HL-60/S4 (cell line): ENCODE data around the gene BANF2.
"Not testable (repeated sequence)": the region's sequence is repeated elsewhere in the genome, so short reads cannot be mapped to it uniquely, and the experiment has no call there.

Experiments used
- in situ Hi-C: fragments of 300-500 bp; cut with MboI; formaldehyde crosslinking; loops from 2 replicates; pipeline ENCODE4 v1.14.3; 2022; ENCODE audit warnings: low sequenced_read_pairs

BANF2 gene

DNA sequence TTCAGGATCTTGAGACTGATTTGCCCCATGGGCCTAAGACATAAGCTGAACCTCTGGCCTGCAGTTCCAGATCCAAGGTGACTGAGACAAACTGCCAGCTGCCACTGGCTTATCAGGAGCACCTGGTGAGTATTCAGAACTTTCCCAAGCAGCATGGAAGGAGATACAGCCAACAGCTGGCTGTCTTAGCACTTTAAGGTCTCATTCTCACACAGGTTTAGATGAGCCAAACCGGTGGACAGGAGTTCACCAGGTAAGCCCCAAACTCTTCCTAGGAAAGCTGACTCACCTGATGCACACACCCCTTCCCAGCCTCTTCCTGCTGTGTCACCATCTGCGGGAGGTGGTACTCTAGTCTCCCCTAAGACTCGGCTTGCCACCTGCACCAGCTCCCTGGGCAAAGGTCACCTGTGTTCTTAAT is at the start of gene BANF2:
Gene BANF2 (plus strand): TSS at position 36 of the 421 bp plus-strand sequence. CDS start 25,060 bp downstream, outside the sequence.
- in situ Hi-C loops: no loop called here

GRCh38 chr20:17650301-17651128 is 49.3 kb upstream of the BANF2 start:
- in situ Hi-C loops: no loop called here

GRCh38 chr20:17651129-17651759 is 48.5 kb upstream of the BANF2 start:
- in situ Hi-C loops: no loop called here

DNA sequence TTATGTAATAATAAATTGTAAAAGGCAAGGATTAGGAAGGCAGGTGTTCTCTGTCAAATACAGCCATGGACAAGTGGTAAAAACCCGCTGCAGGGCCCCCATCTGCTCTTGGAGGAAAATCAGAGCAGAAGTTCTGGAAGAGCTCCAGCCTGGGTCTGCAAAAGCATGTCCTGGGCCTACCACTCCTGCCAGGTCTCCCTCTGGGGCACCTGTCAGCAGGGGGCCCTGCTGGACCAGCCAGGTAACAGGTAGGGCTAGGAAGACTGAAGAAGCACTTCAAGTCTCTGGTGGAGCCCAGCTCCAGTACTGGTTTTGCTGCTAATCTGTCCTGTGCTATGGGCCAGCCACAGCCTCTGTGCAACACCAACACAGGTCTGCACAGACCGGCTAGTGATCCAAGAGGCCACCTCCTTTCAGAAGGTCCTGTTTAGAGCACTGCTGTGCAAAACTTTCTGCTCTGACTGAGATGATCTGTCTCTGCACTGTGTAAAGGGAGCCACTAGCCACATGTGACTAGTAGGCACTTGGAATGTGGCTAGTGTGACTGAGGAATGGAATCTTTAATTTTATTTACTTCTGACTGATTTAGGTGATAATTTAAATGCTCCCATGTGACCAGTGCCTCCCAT is 47.9 kb upstream of the BANF2 start:
- in situ Hi-C loops: no loop called here

GRCh38 chr20:17652411-17652810 is 47.4 kb upstream of the BANF2 start:
- in situ Hi-C loops: no loop called here

DNA sequence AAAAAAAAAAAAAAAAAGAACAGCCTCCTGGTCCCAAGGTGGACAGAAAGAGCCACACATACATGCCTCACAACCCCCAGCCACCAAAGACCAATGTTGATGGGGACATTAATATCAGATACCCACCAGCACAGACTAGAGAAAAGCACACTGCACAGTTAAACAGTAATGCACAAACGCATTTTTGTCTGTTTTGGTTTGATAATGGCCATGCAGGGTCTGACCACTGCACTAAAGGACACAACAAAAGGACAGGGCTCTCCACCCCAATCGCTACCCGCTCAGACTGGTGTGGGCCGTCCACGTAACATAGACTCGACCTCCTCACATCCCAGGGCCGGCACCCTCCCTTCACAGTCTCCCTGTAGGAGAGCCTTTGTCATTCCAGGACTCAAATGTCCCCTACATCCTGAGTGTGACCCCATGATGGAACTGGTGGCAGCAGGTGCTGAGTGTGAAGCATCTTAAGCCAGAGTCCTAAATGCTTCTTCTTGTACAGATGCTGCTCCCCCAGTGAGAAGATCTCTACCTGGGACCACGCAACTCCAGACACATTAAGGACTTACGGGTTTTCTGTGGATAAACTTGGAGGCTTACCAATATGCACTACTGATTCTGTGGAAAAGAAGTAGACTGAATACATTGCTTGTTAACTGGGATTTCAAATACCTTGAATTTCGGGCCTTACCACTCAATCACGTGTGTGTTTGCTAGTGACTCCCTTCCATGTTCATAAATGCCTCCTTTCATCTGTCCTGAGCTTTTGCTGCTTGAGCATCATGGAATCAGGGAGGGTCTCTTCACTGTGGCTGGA is 45.7 kb upstream of the BANF2 start:
- in situ Hi-C loops: no loop called here

GRCh38 chr20:17654649-17655285 is 45.0 kb upstream of the BANF2 start:
- in situ Hi-C loops: no loop called here

DNA sequence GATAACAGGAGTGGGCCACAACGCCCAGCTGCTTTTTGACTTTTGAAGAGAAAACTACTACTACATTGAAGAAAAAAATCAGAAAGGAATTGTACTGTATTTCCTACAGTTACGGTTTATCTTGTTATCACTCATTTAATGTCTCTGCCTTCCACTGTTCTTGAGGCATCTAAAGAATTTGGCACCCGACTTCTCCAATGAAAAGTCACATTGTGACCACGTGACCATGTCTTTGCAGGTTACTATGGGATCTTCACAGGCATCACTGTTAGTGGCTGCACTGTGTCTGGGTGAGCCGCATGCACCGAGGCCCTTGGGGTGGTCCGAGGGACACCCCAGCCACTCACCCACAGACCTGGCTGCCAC is 44.5 kb upstream of the BANF2 start:
- in situ Hi-C loops: no loop called here

GRCh38 chr20:17655865-17656479 is 43.8 kb upstream of the BANF2 start:
- in situ Hi-C loops: no loop called here

- in situ Hi-C loops: no loop called here
Observed at GRCh38 chr20:17657079-17657825, 42.5 kb upstream of the BANF2 start.

- in situ Hi-C loops: no loop called here
Observed at GRCh38 chr20:17657898-17658647, 41.7 kb upstream of the BANF2 start.

- in situ Hi-C loops: no loop called here
Observed at GRCh38 chr20:17658648-17658993, 41.1 kb upstream of the BANF2 start.

DNA sequence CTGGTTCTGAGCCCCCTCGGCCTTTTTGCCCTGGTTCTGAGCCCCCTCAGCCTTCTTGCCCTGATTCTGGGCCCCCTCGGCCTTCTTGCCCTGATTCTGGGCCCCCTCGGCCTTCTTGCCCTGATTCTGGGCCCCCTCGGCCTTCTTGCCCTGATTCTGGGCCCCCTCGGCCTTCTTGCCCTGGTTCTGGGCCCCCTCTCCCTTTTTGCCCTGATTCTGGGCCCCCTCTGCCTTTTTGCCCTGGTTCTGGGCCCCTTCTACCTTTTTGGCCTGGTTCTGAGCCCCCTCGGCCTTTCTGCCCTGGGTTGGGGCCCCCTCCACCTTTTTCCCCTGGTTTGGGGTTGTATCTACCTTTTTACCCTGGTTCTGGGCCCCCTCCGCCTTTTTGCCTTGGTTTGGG is 40.4 kb upstream of the BANF2 start:
- in situ Hi-C loops: not testable (repeated sequence)

- in situ Hi-C loops: no loop called here
Observed at GRCh38 chr20:17659801-17660200, 40.0 kb upstream of the BANF2 start.

DNA sequence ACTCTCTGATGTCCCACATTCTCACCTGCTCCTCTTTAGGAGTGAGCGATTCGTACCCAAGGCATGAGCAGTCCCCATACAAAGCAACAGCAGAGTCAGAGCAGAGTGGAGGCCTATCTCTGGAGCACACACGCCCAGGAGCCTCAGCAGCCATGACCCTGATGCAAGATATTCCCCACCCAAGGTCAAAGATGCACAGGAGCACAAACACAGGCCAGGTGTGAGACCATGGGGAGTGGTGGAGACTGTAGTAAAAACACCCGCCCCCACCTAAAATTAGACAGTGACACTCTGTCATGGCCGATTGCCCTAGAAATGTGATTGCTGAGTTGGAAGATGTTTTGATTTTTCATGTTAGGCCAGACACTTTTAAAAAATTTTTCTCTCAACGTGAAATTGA is 39.1 kb upstream of the BANF2 start:
- in situ Hi-C loops: no loop called here

DNA sequence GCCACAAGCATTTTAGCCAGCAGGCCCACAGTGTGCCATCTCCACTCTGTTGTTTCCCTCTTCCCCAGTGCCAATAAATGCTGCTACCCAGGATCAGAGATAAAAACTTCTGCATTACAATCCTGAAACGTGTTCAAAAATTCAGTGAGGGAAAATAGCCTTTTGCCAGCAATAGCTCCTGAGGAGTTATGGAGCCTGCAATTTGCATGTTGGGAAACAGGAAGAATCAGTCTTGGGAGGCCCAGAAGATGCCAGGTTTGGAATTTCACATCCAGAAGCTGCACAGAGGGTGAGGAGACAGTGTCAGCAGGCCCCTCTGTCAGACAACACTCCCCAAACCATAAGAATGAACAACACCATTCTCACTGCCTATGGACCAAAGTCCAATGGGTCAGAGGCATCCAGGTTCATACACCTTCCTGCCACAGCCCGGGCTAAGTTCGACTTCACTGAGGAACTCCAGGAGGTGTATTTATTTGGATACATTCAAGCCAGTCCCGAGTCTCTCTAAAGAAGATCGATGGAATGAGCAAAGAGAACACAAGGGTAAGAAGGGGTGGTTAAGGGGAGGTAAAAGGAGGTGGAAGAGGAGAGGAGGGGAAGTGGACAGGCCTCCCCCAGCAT is 38.5 kb upstream of the BANF2 start:
- in situ Hi-C loops: no loop called here

- in situ Hi-C loops: no loop called here
Observed at GRCh38 chr20:17662333-17663039, 37.3 kb upstream of the BANF2 start.

DNA sequence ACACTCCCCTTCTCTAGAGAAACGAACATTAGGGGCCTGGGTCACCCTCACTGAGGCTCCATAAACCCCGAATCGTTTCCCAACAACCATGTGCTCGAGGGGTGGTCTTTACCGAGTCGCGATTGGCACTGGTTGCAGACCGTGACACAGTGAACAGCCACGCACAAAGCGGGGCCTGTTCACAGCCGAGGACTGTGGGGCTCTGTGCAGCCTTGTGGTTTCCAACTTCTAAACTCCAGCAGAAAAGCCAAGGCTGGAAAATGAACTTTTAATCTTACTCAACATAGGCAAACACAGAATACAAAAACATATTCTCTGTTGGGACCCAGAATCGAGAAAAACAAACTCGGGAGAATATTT is 36.7 kb upstream of the BANF2 start:
- in situ Hi-C loops: no loop called here
